Measurements from ENCODE around the gene BRCC3.

GRCh38 chrX:155056877-155057792 lies 14.2 kb upstream of the BRCC3 start:
- TF ChIP-seq ZNF274 (IDR thresholded peaks at IDR 0.05; ENCODE audit: low read depth, low read length) (no peak), YY1 (IDR thresholded peaks at IDR 0.05; ENCODE audit: insufficient read depth, insufficient read length) (no peak)
